B cell (primary cell): ENCODE measurements around the gene AK3.

Experiments
- CTCF ChIP-seq: fragments of 200-600 bp; IDR thresholded peaks from one replicate; pipeline ENCODE4 v1.8.0; 2022; ENCODE audit warnings: antibody characterized with exemption, mild to moderate bottlenecking
- EZH2 ChIP-seq: IDR thresholded peaks from 2 replicates; pipeline ENCODE4 v1.6.1; 2012; ENCODE audit warnings: borderline replicate concordance, low read depth, mild to moderate bottlenecking, moderate library complexity, low read length; ENCODE audit not compliant: insufficient read depth, poor library complexity, severe bottlenecking

- TF ChIP-seq CTCF = no peak
- TF ChIP-seq EZH2 = no peak
These were observed 50.9 kb downstream of the AK3 start for GRCh38 chr9:4690144-4690543.
